PC-3 (cell line): Measurements from ENCODE around the gene BORCS8. TPM values are rescaled to one million over a fixed set of nuclear protein-coding genes. Genes with fewer than 3 reads are reported as not detected.

ENCODE experiments used
- ATAC-seq: fragments of 200-7000 bp; cut with Tn5 transposase; 2 replicates; pipeline ENCODE4 v1.9.1; 2020; ENCODE audit warnings: mild to moderate bottlenecking, moderate library complexity
- BruUV-seq: library from RNA; stranded (reverse); fragments of 400-500 nt; replicated peaks from 2 replicates; lab custom pipeline; 2021; lab: Mats Ljungman, UMichigan
- CTCF ChIA-PET: fragments of 300-600 bp; sonication (Branson Sonifier 250); formaldehyde crosslinking; loops from one replicate; lab custom pipeline; 2022; ENCODE audit warnings: antibody characterized with exemption; lab: Charles Lee
- POLR2A ChIA-PET: fragments of 300-600 bp; sonication (Branson Sonifier 250); formaldehyde crosslinking; loops from one replicate; lab custom pipeline; 2022; ENCODE audit warnings: antibody characterized with exemption; ENCODE audit not compliant: unreplicated experiment; lab: Charles Lee
- DNase-seq: peaks from one replicate; pipeline ENCODE4 v3.0.0-alpha.2; 2015
- H2AFZ ChIP-seq: fragments of 300-600 bp; sonication (generic); 2 replicates; pipeline ENCODE4 v1.6.0; 2016; ENCODE audit warnings: antibody characterized with exemption, low read length
- H3F3A ChIP-seq: fragments of 300-600 bp; sonication (generic); one replicate; pipeline ENCODE4 v1.6.0; 2017; ENCODE audit warnings: antibody characterized with exemption, low read length, control low read depth, mild to moderate bottlenecking; ENCODE audit not compliant: unreplicated experiment
- H3K27ac ChIP-seq: fragments of 300-600 bp; sonication (generic); 2 replicates; pipeline ENCODE4 v1.5.1; 2016; ENCODE audit warnings: mild to moderate bottlenecking, low read length
- H3K27me3 ChIP-seq: fragments of 300-600 bp; sonication (generic); 2 replicates; pipeline ENCODE4 v1.6.1; 2016; ENCODE audit warnings: low read length, mixed read lengths
- H3K36me3 ChIP-seq: fragments of 300-600 bp; sonication (generic); 2 replicates; pipeline ENCODE4 v1.6.1; 2016; ENCODE audit warnings: low read depth, mixed run types, low read length, mixed read lengths
- H3K4me1 ChIP-seq: fragments of 300-600 bp; sonication (generic); 2 replicates; pipeline ENCODE4 v1.5.1; 2016; ENCODE audit warnings: low read length; ENCODE audit not compliant: insufficient read depth
- H3K4me2 ChIP-seq: fragments of 300-600 bp; sonication (generic); 2 replicates; pipeline ENCODE4 v1.6.0; 2016; ENCODE audit warnings: low read length
- H3K4me3 ChIP-seq: fragments of 300-600 bp; sonication (generic); 2 replicates; pipeline ENCODE4 v1.5.1; 2016; ENCODE audit warnings: mild to moderate bottlenecking, low read length, mixed read lengths
- H3K79me2 ChIP-seq: fragments of 300-600 bp; sonication (generic); 2 replicates; pipeline ENCODE4 v1.6.1; 2017; ENCODE audit warnings: low read length, mixed read lengths
- H3K9ac ChIP-seq: fragments of 300-600 bp; sonication (generic); 2 replicates; pipeline ENCODE4 v1.6.0; 2016; ENCODE audit warnings: mild to moderate bottlenecking, low read length
- H3K9me2 ChIP-seq: fragments of 300-600 bp; sonication (generic); replicated peaks from 2 replicates; pipeline ENCODE4 v1.6.1; 2016; ENCODE audit warnings: mixed run types, low read length, mixed read lengths
- H3K9me3 ChIP-seq: fragments of 300-600 bp; sonication (generic); 2 replicates; pipeline ENCODE4 v1.6.1; 2016; ENCODE audit warnings: low read length, mixed read lengths
- H4K20me1 ChIP-seq: fragments of 300-600 bp; sonication (generic); 2 replicates; pipeline ENCODE4 v1.6.1; 2016; ENCODE audit warnings: low read length, mixed read lengths
- CTCF ChIP-seq: fragments of 300-600 bp; sonication (generic); conservative IDR thresholded peaks from 2 replicates; pipeline ENCODE4 v1.5.1; 2017; ENCODE audit warnings: antibody characterized with exemption, low read depth, mild to moderate bottlenecking, low read length
- EZH2 ChIP-seq: fragments of 300-600 bp; sonication (generic); IDR thresholded peaks from one replicate; pipeline ENCODE4 v1.6.1; 2017; ENCODE audit warnings: antibody characterized with exemption, mild to moderate bottlenecking, low read length; ENCODE audit not compliant: unreplicated experiment
- EZH2phosphoT487 ChIP-seq: fragments of 300-600 bp; sonication (generic); IDR thresholded peaks from 2 replicates; pipeline ENCODE4 v1.6.1; 2018; ENCODE audit warnings: mild to moderate bottlenecking, antibody characterized with exemption, low read length, borderline replicate concordance
- intact Hi-C: fragments of 100-400 bp; cut with micrococcal nuclease; formaldehyde crosslinking; loops from 2 replicates; pipeline ENCODE4 v1.9.0; 2023
- total RNA-seq: library from RNA; depleted of rRNA; stranded (reverse); fragments of >200 nt; gene quantifications from 2 replicates; pipeline ENCODE4 v1.2.3, GENCODE V29; 2014

BORCS8 gene
- total RNA-seq, 1 experiment from 2014 or later, result 33.1 TPM

DNA sequence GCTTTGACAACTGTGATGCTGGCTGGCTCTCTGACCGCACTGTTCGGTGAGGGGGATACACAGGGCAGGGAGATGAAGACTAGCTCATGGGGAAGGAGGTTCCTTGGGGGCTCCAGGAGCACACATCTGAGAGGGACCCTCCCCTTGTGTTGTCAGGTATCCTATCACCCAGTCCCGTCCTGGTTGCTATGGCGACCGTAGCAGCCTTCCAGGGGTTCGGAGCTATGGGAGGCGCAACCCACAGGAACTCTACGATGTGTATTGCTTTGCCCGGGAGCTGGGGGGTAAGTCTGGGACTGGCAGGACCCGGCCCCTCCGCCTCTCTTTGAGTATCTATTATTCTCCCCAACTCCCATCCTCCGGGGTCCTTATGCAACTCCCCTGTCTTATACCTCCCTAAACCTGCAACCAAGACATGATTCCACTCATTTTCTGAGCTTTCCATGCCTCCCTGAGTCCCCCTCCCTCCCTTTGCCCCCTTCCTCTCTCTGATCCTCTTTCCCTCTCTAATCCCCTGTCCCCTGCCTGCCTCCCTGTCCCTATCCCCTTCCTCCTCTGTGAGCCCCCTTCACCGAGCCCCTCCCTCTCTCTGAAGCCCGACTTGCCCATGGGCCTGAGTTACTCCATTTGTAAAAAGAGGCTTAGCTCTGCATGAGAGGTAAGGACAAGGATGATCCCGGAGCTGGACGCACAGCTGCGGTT, 32.3 kb upstream of the BORCS8 start:
- H3K4me1 ChIP-seq, result no peaks in the 10 kb centered on the region; the same call in 1 of the 2 replicates
- 0 out of 2 replicates have a peak, but pooled peaks cover 4% of the 10 kb centered on the region for H3K27me3 ChIP-seq
- no peaks in the 10 kb centered on the region for H3K9me2 ChIP-seq
- peak overlapping the region; percentile 75 for H3K4me2 ChIP-seq
- no peaks in the 10 kb centered on the region for H3K79me2 ChIP-seq
- POLR2A ChIA-PET, result no interaction called here
- no peak overlapping the region for H3K27ac ChIP-seq
- H3K9me3 ChIP-seq, result no peaks in the 10 kb centered on the region
- H3K9ac ChIP-seq, result no peak overlapping the region
- TF ChIP-seq EZH2phosphoT487, result no peak
- no peak for TF ChIP-seq CTCF
- TF ChIP-seq EZH2, result no peak
- CTCF ChIA-PET, result no interaction called here
- H3K36me3 ChIP-seq, result no peaks in the 10 kb centered on the region
- H3K4me3 ChIP-seq, result peak overlapping the region; percentile 52; the same call in 1 of the 2 replicates
- ATAC-seq, result no peak
- H3F3A ChIP-seq, result no peaks in the 10 kb centered on the region
- no peaks in the 10 kb centered on the region for H4K20me1 ChIP-seq
- peak overlapping the region; percentile 71 for H2AFZ ChIP-seq
- DNase-seq, result no peak
- BruUV-seq, result no TSS peak
- intact Hi-C loops, result no loop called here

GRCh38 chr19:19223636-19224035, 31.7 kb upstream of the BORCS8 start:
- intact Hi-C loops, result no loop called here

More at GRCh38 chr19:19223636-19224035, 31.7 kb upstream of the BORCS8 start:
- Histone ChIP-seq H4K20me1 (no peaks in the 10 kb centered on the region), H3K36me3 (no peaks in the 10 kb centered on the region), H2AFZ (no peak overlapping the region), H3K9me3 (no peaks in the 10 kb centered on the region), H3K9ac (no peak overlapping the region), H3K27ac (no peak overlapping the region), H3F3A (no peaks in the 10 kb centered on the region), H3K4me3 (no peak overlapping the region), H3K9me2 (no peaks in the 10 kb centered on the region), H3K27me3 (0 out of 2 replicates have a peak, but pooled peaks cover 4% of the 10 kb centered on the region), H3K4me2 (no peak overlapping the region), H3K79me2 (no peaks in the 10 kb centered on the region), H3K4me1 (no peaks in the 10 kb centered on the region; the same call in 1 of the 2 replicates)
- DNase-seq, result no peak
- BruUV-seq, result no TSS peak
- ATAC-seq, result no peak
- POLR2A ChIA-PET, result no interaction called here
- CTCF ChIA-PET, result no interaction called here
- TF ChIP-seq CTCF (no peak), EZH2phosphoT487 (no peak), EZH2 (no peak)
